ENCODE measurements around the gene VWDE.

The VWDE gene

DNA sequence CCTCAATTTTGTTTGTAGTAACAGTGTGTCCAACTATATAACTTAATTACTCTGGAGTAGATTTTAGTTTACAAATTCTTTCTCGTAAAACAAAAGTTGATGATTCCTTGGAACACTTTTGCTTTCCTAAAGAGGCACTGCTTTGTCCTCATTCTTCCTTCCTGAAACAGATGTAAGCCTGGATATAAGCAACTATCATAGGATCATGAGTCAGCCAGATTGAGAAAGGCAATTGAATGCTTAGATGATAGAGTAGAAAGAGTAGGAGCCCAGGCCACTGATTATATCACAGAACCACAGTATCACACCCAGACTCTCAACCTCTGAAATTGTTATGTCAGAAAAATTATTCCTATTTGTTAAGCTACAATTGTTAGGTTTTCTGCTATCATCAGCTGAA lies 122.6 kb downstream of the VWDE start:
- no peak for DNase-seq

Measured in NCI-H2081 (cell line).